Prostate gland (tissue), 2 donors: Measurements from ENCODE around the gene SAXO1. TPM values are rescaled to one million over a fixed set of nuclear protein-coding genes. Genes with fewer than 3 reads are reported as not detected.
A peak's percentile ranks its signal among the peaks of the same experiment; 100 is the strongest.

ENCODE experiments used
- DNase-seq: peaks from one replicate; pipeline ENCODE4 v3.0.0-alpha.2; 2019; ENCODE audit warnings: low spot score
- H3K27ac ChIP-seq, 2 donors: fragments of 200-600 bp; sonication (generic); 2 replicates each; pipeline ENCODE4 v1.5.1; 2017 to 2019
- H3K27me3 ChIP-seq: fragments of 200-600 bp; sonication (generic); replicated peaks from 2 replicates; pipeline ENCODE4 v1.5.1; 2019; ENCODE audit not compliant: insufficient read depth
- H3K36me3 ChIP-seq, 2 donors: fragments of 200-600 bp; sonication (generic); 1 replicate in 1 of 2; 2 replicates in 1 of 2; pipeline versions ENCODE4 v1.5.1 to v1.8.1; 2017 to 2019
- H3K4me1 ChIP-seq: fragments of 200-600 bp; sonication (generic); replicated peaks from 2 replicates; pipeline ENCODE4 v1.5.1; 2019
- H3K4me3 ChIP-seq, 2 donors: fragments of 200-600 bp; sonication (generic); 2 replicates each; pipeline ENCODE4 v1.5.1; 2017 to 2019
- H3K9me3 ChIP-seq: fragments of 200-600 bp; sonication (generic); 2 replicates; pipeline ENCODE4 v1.5.1; 2017
- CTCF ChIP-seq, 4 experiments: fragments of 200-600 bp in 2 of 4; fragments of 450-650 bp in 2 of 4; sonication (generic) in 2 of 4; IDR thresholded peaks; 1 replicate in 3 of 4; 2 replicates in 1 of 4; pipeline ENCODE4 v1.5.1; 2016 to 2019; ENCODE audit warnings: antibody characterized with exemption in 4 of 4, mild to moderate bottlenecking in 2 of 4, moderate library complexity in 2 of 4
- POLR2A ChIP-seq: fragments of 450-650 bp; IDR thresholded peaks from one replicate; pipeline ENCODE4 v1.6.1; 2016; ENCODE audit warnings: antibody characterized with exemption, mild to moderate bottlenecking
- POLR2AphosphoS5 ChIP-seq: sonication (generic); formaldehyde crosslinking; IDR thresholded peaks from one replicate; pipeline ENCODE4 v1.6.1; 2017; ENCODE audit warnings: antibody characterized with exemption
- WGBS: methylation state at CpG from one replicate; pipeline ENCODE4 v1.1.5; 2018; 5-methylcytosine and 5-hydroxymethylcytosine counted together
- intact Hi-C: fragments of 100-400 bp; cut with DNase I; formaldehyde crosslinking; loops from one replicate; pipeline ENCODE4 v1.14.2; 2022
- total RNA-seq, 2 donors: library from RNA; depleted of rRNA; stranded (reverse); fragments of >200 nt; gene quantifications; one replicate each; pipeline ENCODE4 v1.1.0, GENCODE V29; 2016

Gene SAXO1
- total RNA-seq = 1 to 10 TPM in 1 of 2 donors, under 1 TPM in 1; 0.36 to 6.1 TPM

- no peak for TF ChIP-seq POLR2AphosphoS5
- TF ChIP-seq CTCF (IDR thresholded peaks at IDR 0.05) = no peak
- no peak for TF ChIP-seq POLR2A
- no peaks in the 10 kb centered on the region for H3K36me3 ChIP-seq
- WGBS = 80% methylated on average over 18 of the region's 20 CpGs
- no peaks in the 10 kb centered on the region for H3K9me3 ChIP-seq
- no peaks in the 10 kb centered on the region for H3K4me1 ChIP-seq
- intact Hi-C loops = no loop called here
- H3K27me3 ChIP-seq = no peaks in the 10 kb centered on the region
- no peak for DNase-seq
- H3K27ac ChIP-seq = no peak within 1 kb of the TSS
- no peak within 1 kb of the TSS for H3K4me3 ChIP-seq
Observed at GRCh38 chr9:19033015-19033414, at the start of gene SAXO1. SAXO1 (minus strand) TSS chr9:19033209; CDS start chr9:19032908, 301 bp downstream.

- no peak for DNase-seq
- H3K36me3 ChIP-seq = no peaks in the 10 kb centered on the region
- no peak overlapping the region for H3K27ac ChIP-seq
- H3K4me1 ChIP-seq = no peaks in the 10 kb centered on the region
- intact Hi-C loops = no loop called here
- no peaks in the 10 kb centered on the region for H3K27me3 ChIP-seq
- no peak for TF ChIP-seq POLR2AphosphoS5
- no peak for TF ChIP-seq CTCF (IDR thresholded peaks at IDR 0.05)
- TF ChIP-seq POLR2A = no peak
- no peak overlapping the region for H3K4me3 ChIP-seq
- 56% methylated on average over 1 of the region's 1 CpG for WGBS
- no peaks in the 10 kb centered on the region for H3K9me3 ChIP-seq
Observed at GRCh38 chr9:19074836-19075235, 41.8 kb upstream of the SAXO1 start.

GRCh38 chr9:19074229-19074628 lies 41.2 kb upstream of the SAXO1 start:
- no peaks in the 10 kb centered on the region for H3K27me3 ChIP-seq
- H3K9me3 ChIP-seq = no peaks in the 10 kb centered on the region
- no peak for DNase-seq
- WGBS = 96% methylated on average over 2 of the region's 2 CpGs
- intact Hi-C loops = no loop called here
- no peak for TF ChIP-seq POLR2AphosphoS5
- H3K4me3 ChIP-seq = no peak overlapping the region
- no peak overlapping the region for H3K27ac ChIP-seq
- H3K36me3 ChIP-seq = no peaks in the 10 kb centered on the region
- no peaks in the 10 kb centered on the region for H3K4me1 ChIP-seq

- H3K4me3 ChIP-seq = no peak overlapping the region
- TF ChIP-seq POLR2A = no peak
- no peak for TF ChIP-seq CTCF (IDR thresholded peaks at IDR 0.05)
- no peak for TF ChIP-seq POLR2AphosphoS5
- intact Hi-C loops = no loop called here
- no peaks in the 10 kb centered on the region for H3K27me3 ChIP-seq
- no peak overlapping the region for H3K27ac ChIP-seq
- H3K36me3 ChIP-seq = no peaks in the 10 kb centered on the region
- no peaks in the 10 kb centered on the region for H3K4me1 ChIP-seq
- H3K9me3 ChIP-seq = no peaks in the 10 kb centered on the region
- no peak for DNase-seq
Observed at GRCh38 chr9:19057033-19057432, 24.0 kb upstream of the SAXO1 start.

- no peaks in the 10 kb centered on the region for H3K9me3 ChIP-seq
- WGBS = 54% methylated on average over 12 of the region's 12 CpGs
Observed at GRCh38 chr9:19050637-19051591, 17.9 kb upstream of the SAXO1 start.

More at GRCh38 chr9:19050637-19051591, 17.9 kb upstream of the SAXO1 start:
- Histone ChIP-seq H3K4me1 (no peaks in the 10 kb centered on the region), H3K27ac (no peak overlapping the region), H3K27me3 (no peaks in the 10 kb centered on the region), H3K36me3 (no peaks in the 10 kb centered on the region), H3K4me3 (peak overlapping the region; percentile 79 to 89)
- no peak for DNase-seq
- intact Hi-C loops = no loop called here
- no peak for TF ChIP-seq POLR2AphosphoS5
- TF ChIP-seq CTCF (IDR thresholded peaks at IDR 0.05) = no peak
- no peak for TF ChIP-seq POLR2A
